GM12892 (cell line): ENCODE results near the gene TFF2.

Experiments used
- POLR2A ChIP-seq: IDR thresholded peaks from 2 replicates; pipeline ENCODE4 v1.6.1; 2011; ENCODE audit warnings: low read depth, low read length, control low read depth
- POLR2AphosphoS5 ChIP-seq: IDR thresholded peaks from 2 replicates; pipeline ENCODE4 v1.6.1; 2011; ENCODE audit warnings: low read depth, low read length, control low read depth
- TAF1 ChIP-seq: IDR thresholded peaks from 2 replicates; pipeline ENCODE4 v1.6.1; 2011; ENCODE audit warnings: low read depth, mild to moderate bottlenecking, control low read depth, low read length, borderline replicate concordance

- no peak for TF ChIP-seq POLR2A
- TF ChIP-seq TAF1, result no peak
- no peak for TF ChIP-seq POLR2AphosphoS5
These were observed 42.5 kb downstream of the TFF2 start for GRCh38 chr21:42308161-42308913.
